ENCODE data around the gene CCNT2.
A peak's percentile ranks its signal among the peaks of the same experiment; 100 is the strongest.
"Not testable (repeated sequence)": the region's sequence is repeated elsewhere in the genome, so short reads cannot be mapped to it uniquely, and the experiment has no call there.

CCNT2 gene
- total RNA-seq: 76.3 to 112 reads per million in 2 experiments

DNA sequence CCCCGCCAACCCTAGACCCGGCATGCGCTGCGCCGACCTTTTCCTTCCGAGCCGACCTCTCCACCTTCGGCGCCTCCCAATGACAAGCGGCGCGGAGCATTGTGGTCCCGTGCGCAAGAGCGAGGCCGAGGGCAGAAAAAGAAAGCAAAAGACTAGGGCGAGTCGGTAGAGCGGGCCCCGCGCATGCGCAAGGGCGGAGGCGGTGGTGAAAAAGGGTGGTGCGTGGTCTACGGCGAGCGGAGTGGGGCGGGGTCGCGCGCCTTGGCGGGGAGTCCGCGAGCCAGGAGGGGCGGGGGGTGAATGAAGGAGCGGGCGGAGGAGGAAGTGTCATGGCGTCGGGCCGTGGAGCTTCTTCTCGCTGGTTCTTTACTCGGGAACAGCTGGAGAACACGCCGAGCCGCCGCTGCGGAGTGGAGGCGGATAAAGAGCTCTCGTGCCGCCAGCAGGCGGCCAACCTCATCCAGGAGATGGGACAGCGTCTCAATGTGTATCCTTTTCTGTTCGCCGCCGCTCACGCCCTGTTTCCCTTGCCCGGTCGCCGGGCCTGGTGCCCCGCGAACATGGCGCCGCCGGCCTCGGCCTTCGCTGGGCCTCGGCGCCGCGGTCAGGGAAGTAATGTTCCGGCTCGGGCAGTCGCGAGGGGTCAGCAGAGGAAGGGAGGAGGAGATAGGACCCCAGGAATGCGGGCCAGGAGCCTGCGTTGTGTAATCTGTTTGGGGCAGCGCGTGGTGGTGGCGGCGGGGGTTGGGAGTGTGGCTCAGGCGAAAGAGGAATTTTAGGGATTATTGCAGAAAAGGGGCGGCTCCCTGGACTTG lies at the start of gene CCNT2:
CCNT2 (plus strand) TSS at position 297 of the 815 bp plus-strand sequence; CDS start at position 330, 33 bp downstream.
- DNase-seq (ENCODE audit: low read depth): peak; percentile 99

DNA sequence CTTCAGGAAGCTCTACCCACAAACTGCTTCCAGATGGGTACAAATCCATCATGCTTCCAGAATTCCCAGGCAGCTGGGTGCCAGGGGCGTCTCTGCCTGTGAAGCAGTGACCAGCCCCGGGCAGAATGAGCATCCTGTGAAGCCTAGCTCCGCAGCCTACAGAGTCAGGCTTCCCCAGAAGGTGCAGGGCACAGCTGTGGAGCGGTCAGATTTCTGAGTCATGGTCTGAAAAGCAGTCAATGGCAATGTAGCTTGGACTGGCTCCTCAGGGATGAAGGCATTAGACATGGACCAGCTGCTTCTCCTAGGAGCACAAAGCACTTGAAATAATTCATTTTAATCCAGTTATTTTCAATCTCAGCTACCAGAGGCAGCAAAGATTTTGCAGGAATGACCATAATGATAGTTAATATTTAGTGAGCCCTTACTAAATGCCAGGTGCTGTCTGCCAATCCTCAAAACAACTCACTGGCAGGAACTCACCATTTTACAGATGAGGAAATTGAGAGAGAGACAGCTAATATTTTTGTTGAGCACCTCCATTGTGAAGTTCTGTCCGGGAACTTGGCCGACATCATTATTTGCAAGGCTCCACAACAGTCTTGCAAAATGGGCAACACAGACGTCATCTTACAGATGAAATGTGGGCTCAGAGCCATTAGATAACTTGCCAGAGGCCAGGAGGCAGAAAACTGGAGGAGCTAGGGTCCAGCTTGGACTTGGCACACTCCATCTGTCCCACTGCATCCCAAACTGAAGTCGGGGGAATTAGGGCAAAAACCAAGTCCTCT lies 48.5 kb upstream of the CCNT2 start:
- DNase-seq (ENCODE audit: low read depth): no peak

DNA sequence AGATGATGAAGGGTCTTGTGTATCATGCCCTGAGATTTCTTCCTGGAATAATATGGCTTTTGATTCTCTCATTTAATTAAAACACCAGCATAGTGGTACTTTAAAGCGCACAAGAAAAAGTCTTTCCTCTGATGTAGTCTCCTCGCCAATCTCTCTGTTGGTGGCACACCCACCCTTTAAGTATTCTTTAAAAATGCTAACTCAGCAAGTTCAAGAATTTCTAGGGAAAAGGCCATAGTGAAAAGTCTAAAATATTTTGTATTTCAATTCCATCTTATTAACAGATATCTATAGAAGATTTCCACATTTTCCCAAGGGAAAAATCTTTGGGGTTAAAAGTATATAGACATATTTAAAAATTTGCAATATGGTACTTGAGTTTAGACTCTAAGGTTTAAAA lies 45.5 kb upstream of the CCNT2 start:
- no peak for DNase-seq (ENCODE audit: low read depth)

DNA sequence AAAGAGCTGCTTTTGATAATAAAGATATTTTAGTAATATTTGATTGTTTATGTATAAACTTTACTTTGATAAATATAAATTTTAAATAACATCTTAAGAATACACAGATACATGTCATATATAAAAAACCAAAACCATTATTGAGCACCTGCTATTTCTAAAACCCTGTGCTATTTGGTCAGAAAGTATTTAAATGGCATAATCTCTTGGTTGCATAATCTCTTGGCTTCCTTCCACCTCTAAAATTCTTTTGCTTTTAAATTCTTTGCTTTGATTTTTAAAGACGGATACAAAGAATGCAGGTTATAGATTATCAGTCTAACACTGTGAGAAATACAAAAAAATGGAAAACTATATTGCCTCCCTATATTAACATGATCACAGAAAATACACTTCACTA lies 43.3 kb upstream of the CCNT2 start:
- DNase-seq (ENCODE audit: low read depth): no peak

DNA sequence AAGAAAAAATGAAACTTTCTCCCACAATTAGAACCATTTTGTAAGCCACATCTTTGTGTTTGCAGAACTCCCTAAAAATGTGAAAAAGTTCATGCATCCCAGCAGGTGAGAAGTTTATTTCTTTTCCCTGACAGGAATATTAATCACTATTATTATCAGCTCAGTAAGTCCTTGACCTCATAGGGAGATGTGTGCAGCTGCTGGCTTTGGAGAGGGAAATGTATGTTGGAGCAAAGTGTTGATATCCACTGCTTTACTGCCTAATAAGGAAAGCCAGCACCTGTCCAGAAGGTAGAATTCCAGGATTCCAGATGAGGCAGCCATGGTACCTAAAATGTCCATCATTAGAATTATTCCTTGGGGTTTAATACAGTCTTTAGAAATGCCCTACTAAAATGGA lies 35.8 kb upstream of the CCNT2 start:
- no peak for DNase-seq (ENCODE audit: low read depth)

DNA sequence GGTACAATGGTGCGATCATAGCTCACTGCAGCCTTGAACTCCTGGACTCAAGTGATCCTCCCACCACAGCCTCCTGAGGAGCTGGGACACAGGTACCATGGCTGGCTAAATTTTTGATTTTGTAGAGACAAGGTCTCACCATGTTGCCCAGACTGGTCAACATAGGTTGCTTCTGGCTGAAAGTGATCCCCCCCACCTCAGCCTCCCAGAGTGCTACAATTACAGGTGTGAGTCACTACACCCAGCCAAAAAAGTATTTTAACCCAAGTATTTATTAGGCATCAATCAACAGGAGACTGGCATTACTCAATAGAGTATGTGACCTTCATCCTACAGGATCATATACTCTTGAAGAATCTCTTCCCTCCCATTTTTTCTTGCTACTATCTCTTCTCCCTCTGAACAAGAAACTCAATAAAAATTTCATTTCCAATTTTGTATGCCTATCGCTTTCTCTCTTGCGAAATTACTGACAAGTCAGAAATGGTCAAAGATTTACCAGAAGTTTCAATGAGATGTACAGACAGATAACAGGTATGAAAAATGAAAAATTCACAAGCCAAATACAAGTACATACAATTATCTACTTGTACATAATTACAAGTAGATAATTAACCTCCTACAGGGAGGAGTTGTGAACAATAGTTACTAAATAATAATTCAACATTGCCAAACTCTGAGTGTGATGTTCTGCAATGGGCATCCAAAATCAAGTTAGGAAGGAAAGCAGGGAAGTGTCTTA lies 34.9 kb upstream of the CCNT2 start:
- DNase-seq (ENCODE audit: low read depth): no peak

DNA sequence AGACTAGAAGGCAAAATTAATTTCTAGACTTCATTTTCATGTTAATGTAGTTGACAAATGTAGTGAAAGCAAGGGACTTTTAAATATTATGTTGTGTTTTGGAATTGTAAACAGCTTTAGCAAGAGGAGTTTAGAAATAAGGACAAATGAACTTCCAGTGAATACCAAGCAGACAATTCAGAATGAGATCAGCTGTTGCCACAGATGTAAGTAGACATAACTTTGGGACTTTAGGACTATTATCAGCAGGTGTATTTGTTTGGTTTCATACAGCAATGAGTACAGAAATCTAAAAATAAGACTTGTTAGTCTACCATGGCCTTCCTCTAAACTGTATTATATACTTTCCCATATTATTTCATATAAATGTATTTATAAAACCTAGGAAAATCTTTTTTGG lies 34.2 kb upstream of the CCNT2 start:
- no peak for DNase-seq (ENCODE audit: low read depth)

DNA sequence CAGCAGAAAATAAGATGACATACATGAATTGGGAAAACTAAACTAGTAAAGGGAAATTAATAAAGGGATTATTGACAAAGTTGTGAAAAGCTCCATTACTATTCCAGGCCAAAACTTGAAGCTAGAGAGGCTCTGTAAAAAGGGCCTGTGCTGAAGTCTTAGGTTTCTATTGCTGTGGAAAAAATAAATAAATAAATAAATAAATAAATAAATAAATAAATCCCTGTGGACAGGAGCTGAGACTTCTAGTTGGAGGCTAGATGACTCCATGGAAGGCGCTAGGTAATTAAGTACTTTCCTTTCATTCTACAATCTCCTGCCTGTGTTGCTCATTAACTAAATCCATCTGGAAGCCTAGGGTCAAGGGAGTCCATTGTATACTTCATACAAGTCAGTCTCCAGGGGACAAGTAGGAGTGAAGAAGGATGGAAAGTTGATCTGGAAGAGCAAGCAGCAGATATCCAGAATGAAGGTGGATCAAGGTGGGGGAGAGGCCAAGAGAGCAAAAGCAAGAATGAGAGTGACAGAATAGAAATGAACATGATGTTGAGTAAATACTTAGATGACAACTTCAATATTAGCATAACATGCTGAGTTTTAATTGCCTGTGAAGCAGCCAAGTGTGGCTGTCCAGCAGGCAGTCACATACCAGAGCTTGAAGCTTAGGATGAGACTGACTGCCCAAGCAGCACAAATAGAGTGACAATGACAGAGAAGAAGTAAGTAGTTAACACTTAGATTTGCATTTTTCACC lies 26.2 kb upstream of the CCNT2 start:
- no peak for DNase-seq (ENCODE audit: low read depth)

DNA sequence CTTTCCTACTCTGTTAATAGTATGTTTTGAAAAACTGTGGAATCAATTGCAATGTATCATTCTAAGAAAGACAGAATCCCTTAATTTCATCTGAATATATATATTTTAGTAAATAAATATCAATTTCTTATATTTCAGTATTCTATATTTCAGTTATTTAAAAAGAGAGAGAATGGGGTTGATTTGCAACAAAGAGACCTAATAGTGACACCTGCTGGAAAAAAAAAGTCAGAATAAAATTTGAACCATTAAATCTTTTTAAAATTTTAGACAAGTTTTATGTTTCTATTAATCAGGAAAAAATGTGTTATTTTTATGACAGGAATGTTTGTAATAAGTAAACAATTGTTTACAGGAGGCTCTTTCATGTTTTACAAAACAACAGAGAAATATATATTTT lies 20.7 kb upstream of the CCNT2 start:
- DNase-seq (ENCODE audit: low read depth): no peak

DNA sequence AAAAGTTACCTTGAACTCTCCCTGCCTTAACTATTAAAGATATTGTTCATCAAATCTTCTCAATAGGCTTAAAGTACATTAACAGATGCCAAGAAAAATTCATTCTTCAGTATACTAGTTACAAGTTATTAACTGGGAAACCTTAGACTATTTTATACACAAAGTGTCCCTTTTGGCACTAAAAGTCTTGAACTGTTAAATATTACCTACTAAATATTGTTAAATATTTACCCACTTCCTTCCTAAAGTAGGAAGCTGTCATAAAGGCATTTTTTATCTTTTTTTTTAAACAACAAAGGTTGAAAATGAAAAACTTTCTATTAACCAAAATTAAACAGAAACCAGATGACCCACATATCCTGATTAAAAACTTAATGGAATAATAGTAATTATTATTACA lies 19.4 kb upstream of the CCNT2 start:
- DNase-seq (ENCODE audit: low read depth): no peak

DNA sequence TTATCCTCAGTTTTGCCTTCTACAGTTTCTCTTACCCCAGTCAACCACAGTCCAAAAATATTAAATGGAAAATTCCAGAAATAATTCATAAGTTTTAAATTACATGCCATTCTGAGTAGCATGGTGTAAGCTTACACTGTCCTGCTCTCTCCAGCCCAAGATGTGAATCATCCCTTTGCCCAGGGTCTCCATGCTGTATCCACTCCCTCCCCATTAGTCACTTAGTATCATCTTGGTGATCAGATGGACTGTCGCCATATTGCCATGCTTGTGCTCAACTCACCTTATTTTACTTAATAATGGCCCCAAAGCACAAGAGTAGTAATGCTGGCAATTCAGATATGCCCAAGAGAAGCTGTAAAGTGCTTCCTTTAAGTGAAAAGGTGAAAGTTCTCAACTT lies 18.5 kb upstream of the CCNT2 start:
- no peak for DNase-seq (ENCODE audit: low read depth)

DNA sequence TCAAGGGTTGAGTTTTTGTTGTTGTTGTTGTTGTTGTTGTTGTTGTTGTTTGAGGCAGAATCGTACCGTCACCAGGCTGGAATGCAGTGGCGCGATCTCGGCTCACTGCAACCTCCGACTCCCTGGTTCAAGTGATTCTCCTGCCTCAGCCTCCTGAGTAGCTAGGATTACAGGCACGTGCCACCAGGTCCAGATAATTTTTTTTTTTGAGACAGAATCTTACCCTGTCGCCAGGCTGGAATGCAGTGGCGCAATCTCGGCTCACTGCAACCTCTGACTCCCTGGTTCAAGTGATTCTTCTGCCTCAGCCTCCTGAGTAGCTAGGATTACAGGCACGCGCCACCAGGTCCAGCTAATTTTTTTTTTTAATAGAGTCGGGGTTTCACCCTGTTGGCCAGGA lies 14.9 kb upstream of the CCNT2 start:
- DNase-seq (ENCODE audit: low read depth): not testable (repeated sequence)

DNA sequence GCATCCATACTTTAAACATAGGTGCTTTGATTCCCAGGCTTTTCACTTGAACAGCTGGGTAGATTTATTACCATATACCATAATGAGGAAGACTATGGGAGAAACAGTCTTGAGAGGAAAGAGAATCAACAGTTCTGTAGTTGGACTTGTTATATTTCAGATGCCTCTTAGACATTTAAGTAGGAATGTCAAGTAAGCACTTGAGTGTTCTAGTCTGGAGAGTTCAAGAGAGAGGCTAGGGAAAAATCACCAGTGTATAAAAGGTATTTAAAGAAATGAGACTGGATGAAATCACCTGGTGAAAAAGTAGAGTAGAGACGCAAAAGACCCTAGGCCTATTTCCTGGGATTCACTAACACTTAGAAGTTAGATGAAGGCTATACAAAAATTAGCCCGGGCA lies 13.5 kb upstream of the CCNT2 start:
- DNase-seq (ENCODE audit: low read depth): no peak

DNA sequence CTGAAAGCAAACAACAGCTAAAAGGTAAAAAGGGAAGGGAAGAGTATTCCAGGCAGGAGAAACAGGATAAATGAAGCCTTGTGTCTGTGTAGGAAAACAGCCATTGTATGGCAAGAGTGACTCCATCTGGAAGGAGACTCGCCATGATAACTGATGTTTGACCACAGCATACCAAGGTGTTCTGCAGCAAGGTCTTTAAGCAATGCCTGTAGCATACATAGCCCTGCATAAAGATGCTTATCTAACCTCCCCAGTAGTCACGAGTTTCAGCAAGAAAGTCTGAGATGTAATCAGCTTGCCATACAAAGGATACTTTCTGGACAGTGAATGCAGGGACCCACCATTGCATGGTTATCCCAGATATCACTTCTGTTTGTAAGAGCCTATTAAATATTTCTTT lies 11.9 kb upstream of the CCNT2 start:
- no peak for DNase-seq (ENCODE audit: low read depth)

DNA sequence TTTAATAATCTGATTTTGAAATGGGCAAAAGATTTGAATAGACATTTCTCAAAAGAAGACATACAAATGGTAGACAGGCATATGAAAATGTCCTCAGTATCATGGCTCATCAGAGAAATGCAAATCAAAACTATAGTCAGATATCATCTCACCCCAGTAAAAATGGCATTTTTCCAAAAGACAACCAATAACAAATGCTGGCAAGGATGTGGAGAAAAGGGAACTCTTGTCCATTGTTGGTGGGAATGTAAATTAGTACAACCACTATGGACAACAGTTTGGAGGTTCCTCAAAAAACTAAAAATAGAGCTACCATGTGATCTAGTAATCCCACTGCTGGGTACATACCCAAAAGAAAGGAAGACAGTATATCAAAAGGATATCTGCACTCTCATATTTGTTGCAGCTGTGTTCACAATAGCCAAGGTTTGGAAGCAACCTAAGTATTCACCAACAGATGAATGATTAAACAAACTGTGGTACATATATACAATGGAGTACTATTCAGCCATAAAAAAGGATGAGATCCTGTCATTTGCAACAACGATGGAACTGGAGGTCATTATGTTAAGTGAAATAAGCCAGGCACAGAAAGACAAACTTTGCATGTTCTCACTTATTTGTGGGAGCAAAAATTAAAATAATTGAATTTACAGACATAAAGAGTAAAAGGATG lies 11.0 kb upstream of the CCNT2 start:
- DNase-seq (ENCODE audit: low read depth): not testable (repeated sequence)

DNA sequence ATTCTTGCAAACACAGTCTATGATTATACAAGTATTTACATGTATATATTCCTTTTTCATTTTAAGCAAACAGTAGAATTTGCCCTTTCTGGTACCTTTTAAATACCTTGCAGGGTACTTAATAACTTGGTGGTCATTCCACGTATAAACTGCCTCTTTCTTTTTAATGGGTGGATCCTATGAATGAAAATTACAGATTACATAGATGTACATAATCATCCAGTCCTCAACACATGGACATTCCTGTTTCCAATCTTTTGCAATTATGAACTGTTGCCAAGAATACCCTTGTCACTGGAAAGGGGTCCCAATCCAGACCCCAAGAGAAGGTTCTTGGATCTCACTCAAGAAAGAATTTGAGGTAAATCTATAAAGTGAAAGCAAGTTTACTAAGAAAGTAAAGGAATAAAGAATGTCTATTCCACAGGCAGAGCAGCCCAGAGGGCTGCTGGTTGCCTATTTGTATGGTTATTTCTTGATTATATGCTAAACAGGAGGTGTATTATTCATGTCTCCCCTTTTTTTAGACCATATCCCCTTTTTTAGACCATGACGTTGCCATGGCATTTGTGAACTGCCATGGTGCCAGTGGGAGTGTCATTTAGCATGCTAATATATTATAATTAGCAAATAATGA lies 7.7 kb upstream of the CCNT2 start:
- DNase-seq (ENCODE audit: low read depth): no peak

DNA sequence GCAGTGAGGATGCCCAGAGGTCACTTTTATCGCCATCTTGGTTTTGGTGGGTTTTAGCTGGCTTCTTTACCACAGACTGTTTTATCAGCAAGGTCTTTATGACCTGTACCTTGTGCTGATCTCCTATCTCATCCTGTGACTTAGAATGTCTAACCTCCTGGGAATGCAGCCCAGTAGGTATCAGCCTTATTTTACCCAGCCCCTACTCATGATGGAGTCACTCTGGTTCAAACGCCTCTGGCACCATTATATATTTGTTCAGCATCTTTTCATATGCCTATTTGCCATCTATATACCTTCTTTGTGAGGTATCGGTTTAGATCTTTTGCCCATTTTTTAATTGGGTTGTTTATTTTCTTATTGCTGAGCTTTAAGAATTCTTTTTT lies 7.2 kb upstream of the CCNT2 start:
- DNase-seq (ENCODE audit: low read depth): no peak

DNA sequence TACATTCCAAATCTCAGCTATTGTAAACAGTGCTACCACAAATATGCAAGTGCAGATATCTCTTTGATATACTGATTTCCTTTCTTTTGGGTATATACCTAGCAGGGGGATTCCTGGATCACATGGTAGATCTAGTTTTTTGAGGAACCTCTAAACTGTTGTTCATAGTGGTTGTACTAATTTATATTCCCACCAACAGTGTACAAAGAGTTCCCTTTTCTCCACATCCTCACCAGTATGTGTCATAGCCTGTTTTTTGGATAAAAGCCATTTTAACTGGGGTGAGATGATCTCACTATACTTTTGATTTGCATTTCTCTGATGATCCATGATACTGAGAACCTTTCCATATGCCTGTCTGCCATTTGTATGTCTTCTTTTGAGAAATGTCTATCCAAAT lies 6.3 kb upstream of the CCNT2 start:
- no peak for DNase-seq (ENCODE audit: low read depth)

DNA sequence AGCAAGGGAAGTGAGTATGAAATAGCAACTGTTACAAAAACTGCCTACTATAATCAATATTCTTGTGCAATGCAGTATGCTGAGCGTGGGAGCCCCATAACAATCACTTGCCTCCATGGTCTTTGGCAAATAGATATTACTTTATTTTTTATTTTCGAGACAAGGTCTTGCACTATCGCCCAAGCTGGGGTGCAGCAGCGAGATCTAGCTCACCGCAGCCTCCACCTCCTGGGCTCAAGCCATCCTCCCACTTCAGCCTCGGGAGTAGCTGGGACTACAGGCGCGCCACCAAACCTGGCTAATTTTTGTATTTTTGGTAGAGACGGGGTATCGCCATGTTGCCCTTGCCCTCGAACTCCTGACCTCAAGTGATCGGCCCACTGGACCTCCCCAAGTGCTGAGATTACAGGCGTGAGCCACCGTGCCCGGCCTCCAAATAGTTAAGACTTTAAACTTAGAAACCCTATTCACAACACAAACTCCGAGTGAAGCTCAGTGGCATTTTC lies 1.2 kb upstream of the CCNT2 start:
- no peak for DNase-seq (ENCODE audit: low read depth)

DNA sequence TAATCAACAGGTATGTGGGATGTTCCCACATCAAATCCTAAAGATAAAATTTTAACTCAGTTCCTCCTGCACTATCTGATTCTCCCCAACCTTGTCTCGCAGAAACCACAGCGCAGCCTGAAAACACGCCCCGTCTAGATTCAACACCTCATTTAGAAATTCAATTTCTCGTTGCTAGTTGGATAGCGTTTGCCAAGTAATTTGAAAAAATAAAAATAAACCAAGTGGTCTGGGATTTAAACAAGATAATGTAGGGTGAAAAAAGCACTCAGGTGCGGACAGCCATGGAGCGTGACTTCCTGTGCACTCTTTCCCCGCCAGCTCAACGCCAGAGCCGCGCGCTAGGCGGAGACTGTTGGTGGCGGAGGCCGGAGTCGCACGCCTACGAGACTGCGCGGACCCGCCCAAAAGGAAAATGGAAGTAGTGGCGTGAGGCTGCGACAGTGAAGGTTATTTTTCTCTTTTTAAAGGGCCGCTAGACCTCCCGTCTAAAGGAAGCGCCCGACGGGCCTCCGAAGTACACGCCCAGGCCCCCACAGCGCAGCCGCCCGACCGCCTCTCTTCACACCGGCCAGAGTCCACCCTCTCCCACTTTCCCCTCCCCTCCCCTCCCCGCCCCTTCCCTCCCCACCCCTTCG lies 615 bp upstream of the CCNT2 start:
- DNase-seq (ENCODE audit: low read depth): peak; percentile 81
